ENCODE data around the gene AMFR. TPM values are rescaled to one million over a fixed set of nuclear protein-coding genes. Genes with fewer than 3 reads are reported as not detected.

Gene AMFR
- total and polyA plus RNA-seq, 10 of the 15 experiments (the other 5 are each of a cell fraction or from before 2014, with no cell fraction given): 8.2 to 67.6 (median 28.1) TPM

- CTCF ChIA-PET: no interaction called here
- POLR2A ChIA-PET: no interaction called here
- in situ Hi-C loops (cut with MboI): no loop called here
- Histone ChIP-seq H3K27ac (ENCODE audit: control insufficient read depth, insufficient read depth) (no peak overlapping the region), H3K4me1 (ENCODE audit: control insufficient read depth, insufficient read depth, low read length) (peaks cover 9% of the 10 kb centered on the region), H3K79me2 (ENCODE audit: control insufficient read depth, insufficient read depth, low read length) (no peaks in the 10 kb centered on the region), H2AFZ (ENCODE audit: control insufficient read depth, low read depth, low read length) (no peak overlapping the region), H3K9me3 (replicated peaks; ENCODE audit: control insufficient read depth, insufficient read depth, low read length) (no peaks in the 10 kb centered on the region), H3K27me3 (replicated peaks in 1 of 2; ENCODE audit: control insufficient read depth in 2 of 2, insufficient read depth in 2 of 2, low read length in 1 of 2) (no peaks in the 10 kb centered on the region), H4K20me1 (ENCODE audit: control insufficient read depth, insufficient read depth) (no peaks in the 10 kb centered on the region), H3K9ac (ENCODE audit: control insufficient read depth, insufficient read depth, low read length) (no peak overlapping the region), H3K4me3 (no peak overlapping the region), H3K36me3 (ENCODE audit: control insufficient read depth in 2 of 2, insufficient read depth in 2 of 2, low read length in 1 of 2) (no peaks in the 10 kb centered on the region), H3K4me2 (ENCODE audit: control insufficient read depth, insufficient read depth) (no peak overlapping the region)
- intact Hi-C loops (cut with micrococcal nuclease; ENCODE audit: unreplicated experiment): no loop called here
- FAIRE-seq (no peak), ATAC-seq (no peak), DNase-seq (ENCODE audit: low read depth, low spot score) (no peak)
- RAD21 ChIA-PET (ENCODE audit: unreplicated experiment): no interaction called here
- SMC1A ChIA-PET (ENCODE audit: uncharacterized antibody, unreplicated experiment): no interaction called here
- no peak for TF ChIP-seq ZBTB11 (CRISPR knock-in tag; IDR thresholded peaks at IDR 0.05)
- TF ChIP-seq ETV6 (conservative IDR thresholded peaks at IDR 0.05 in 1 of 2, IDR thresholded peaks at IDR 0.05 in 1 of 2; ENCODE audit: borderline replicate concordance in 1 of 2, low read depth in 1 of 2): no peak
- TF ChIP-seq USF2 (IDR thresholded peaks at IDR 0.05; ENCODE audit: borderline replicate concordance, low read depth, low read length): no peak
- no TSS peak for BruUV-seq (replicated peaks)
- WGBS (ENCODE audit: insufficient coverage, insufficient replicate concordance, low lambda C conversion rate, missing lambda C conversion rate): 8% methylated on average over 7 of the region's 7 CpGs
Observed at GRCh38 chr16:56352351-56353053, 72.8 kb downstream of the AMFR start.

All from GM12878 (cell line).